ENCODE data around the gene SRSF3.
"Not testable (repeated sequence)": the region's sequence is repeated elsewhere in the genome, so short reads cannot be mapped to it uniquely, and the experiment has no call there.

- not testable (repeated sequence) for TF ChIP-seq CTCF (conservative IDR thresholded peaks at IDR 0.05; ENCODE audit: low read length); EZH2phosphoT487 (IDR thresholded peaks at IDR 0.05; ENCODE audit: borderline replicate concordance, low read depth, low read length)
These were observed 21.5 kb upstream of the SRSF3 start for GRCh38 chr6:36572353-36573311.

All from OCI-LY7 (cell line).